ENCODE measurements around the gene ZNRF1. TPM values are rescaled to one million over a fixed set of nuclear protein-coding genes. Genes with fewer than 3 reads are reported as not detected.

Gene ZNRF1
- total RNA-seq, 1 donor from 2014 or later: 66.1 TPM

GRCh38 chr16:75042426-75043174, 43.8 kb downstream of the ZNRF1 start:
- H3K27ac Mint-ChIP-seq: peak overlapping the region; percentile 10
- H3K4me3 Mint-ChIP-seq (ENCODE audit: low read depth): no peak overlapping the region
- H3K27me3 Mint-ChIP-seq: no peaks in the 10 kb centered on the region
- TF ChIP-seq, protein P1, sequence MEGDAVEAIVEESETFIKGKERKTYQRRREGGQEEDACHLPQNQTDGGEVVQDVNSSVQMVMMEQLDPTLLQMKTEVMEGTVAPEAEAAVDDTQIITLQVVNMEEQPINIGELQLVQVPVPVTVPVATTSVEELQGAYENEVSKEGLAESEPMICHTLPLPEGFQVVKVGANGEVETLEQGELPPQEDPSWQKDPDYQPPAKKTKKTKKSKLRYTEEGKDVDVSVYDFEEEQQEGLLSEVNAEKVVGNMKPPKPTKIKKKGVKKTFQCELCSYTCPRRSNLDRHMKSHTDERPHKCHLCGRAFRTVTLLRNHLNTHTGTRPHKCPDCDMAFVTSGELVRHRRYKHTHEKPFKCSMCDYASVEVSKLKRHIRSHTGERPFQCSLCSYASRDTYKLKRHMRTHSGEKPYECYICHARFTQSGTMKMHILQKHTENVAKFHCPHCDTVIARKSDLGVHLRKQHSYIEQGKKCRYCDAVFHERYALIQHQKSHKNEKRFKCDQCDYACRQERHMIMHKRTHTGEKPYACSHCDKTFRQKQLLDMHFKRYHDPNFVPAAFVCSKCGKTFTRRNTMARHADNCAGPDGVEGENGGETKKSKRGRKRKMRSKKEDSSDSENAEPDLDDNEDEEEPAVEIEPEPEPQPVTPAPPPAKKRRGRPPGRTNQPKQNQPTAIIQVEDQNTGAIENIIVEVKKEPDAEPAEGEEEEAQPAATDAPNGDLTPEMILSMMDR (IDR thresholded peaks at IDR 0.05; ENCODE audit: unreplicated experiment): no peak
- H3K9me3 Mint-ChIP-seq (ENCODE audit: low read depth): peaks cover 4% of the 10 kb centered on the region
- H3K4me1 Mint-ChIP-seq (ENCODE audit: low read depth): peaks cover 13% of the 10 kb centered on the region
- no peak for DNase-seq (ENCODE audit: low spot score, unreplicated experiment)
- peaks cover 7% of the 10 kb centered on the region for H3K36me3 Mint-ChIP-seq (ENCODE audit: insufficient read depth)

DNA sequence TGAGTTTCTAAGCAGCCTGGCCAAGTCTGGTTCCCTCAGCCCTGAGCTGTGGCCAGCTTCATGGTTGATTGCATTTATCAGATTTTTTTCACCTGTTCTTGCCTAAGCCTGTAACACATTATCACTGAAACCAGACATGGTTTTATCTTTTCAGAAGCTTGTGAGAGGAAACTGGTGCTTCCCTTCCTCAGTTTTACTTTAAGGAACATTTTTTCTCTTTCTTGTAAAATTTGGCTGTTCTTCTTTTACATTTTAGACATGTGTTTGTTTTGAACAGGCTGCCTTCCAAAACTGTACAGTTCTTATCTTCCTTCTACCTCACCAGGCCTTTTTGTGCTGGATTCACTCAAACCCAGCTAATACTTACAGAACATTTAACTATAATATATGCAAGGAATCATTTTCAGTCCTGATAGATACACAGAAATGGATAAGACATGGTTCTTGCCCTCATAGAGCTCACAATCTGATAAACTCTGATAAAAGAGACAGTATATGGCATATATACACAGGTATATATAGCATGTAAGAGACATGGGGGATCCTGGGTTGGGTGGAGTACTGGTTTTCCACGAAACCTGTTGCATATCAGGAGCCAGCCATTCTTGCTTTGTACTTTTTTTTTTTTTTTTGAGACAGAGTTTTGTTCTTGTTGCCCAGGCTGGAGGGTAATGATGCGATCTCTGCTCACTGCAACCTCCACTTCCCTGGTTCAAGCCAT, 44.5 kb downstream of the ZNRF1 start:
- no peaks in the 10 kb centered on the region for H3K27me3 Mint-ChIP-seq
- H3K27ac Mint-ChIP-seq: peak overlapping the region; percentile 10
- DNase-seq (ENCODE audit: low spot score, unreplicated experiment): no peak
- no peaks in the 10 kb centered on the region for H3K9me3 Mint-ChIP-seq (ENCODE audit: low read depth)
- peaks cover 13% of the 10 kb centered on the region for H3K4me1 Mint-ChIP-seq (ENCODE audit: low read depth)
- no peak overlapping the region for H3K4me3 Mint-ChIP-seq (ENCODE audit: low read depth)
- TF ChIP-seq, protein P1 (IDR thresholded peaks at IDR 0.05; ENCODE audit: unreplicated experiment): no peak
- peaks cover 1% of the 10 kb centered on the region for H3K36me3 Mint-ChIP-seq (ENCODE audit: insufficient read depth)

- Mint-ChIP-seq H3K27ac (peak overlapping the region; percentile 3), H3K36me3 (ENCODE audit: insufficient read depth) (peaks cover 5% of the 10 kb centered on the region), H3K4me1 (ENCODE audit: low read depth) (peaks cover 13% of the 10 kb centered on the region), H3K4me3 (ENCODE audit: low read depth) (no peak overlapping the region), H3K27me3 (no peaks in the 10 kb centered on the region), H3K9me3 (ENCODE audit: low read depth) (peaks cover 4% of the 10 kb centered on the region)
- DNase-seq (ENCODE audit: low spot score, unreplicated experiment): no peak
- TF ChIP-seq, protein P1 (IDR thresholded peaks at IDR 0.05; ENCODE audit: unreplicated experiment): no peak
Measured at GRCh38 chr16:75044800-75045361, 46.1 kb downstream of the ZNRF1 start.

- H3K9me3 Mint-ChIP-seq (ENCODE audit: low read depth): peaks cover 5% of the 10 kb centered on the region
- peaks cover 13% of the 10 kb centered on the region for H3K4me1 Mint-ChIP-seq (ENCODE audit: low read depth)
- no peak overlapping the region for H3K4me3 Mint-ChIP-seq (ENCODE audit: low read depth)
- peaks cover 7% of the 10 kb centered on the region for H3K36me3 Mint-ChIP-seq (ENCODE audit: insufficient read depth)
- H3K27me3 Mint-ChIP-seq: no peaks in the 10 kb centered on the region
- no peak overlapping the region for H3K27ac Mint-ChIP-seq
- DNase-seq (ENCODE audit: low spot score, unreplicated experiment): no peak
- TF ChIP-seq, protein P1 (IDR thresholded peaks at IDR 0.05; ENCODE audit: unreplicated experiment): no peak
Measured at GRCh38 chr16:75045424-75045823, 46.6 kb downstream of the ZNRF1 start.

DNA sequence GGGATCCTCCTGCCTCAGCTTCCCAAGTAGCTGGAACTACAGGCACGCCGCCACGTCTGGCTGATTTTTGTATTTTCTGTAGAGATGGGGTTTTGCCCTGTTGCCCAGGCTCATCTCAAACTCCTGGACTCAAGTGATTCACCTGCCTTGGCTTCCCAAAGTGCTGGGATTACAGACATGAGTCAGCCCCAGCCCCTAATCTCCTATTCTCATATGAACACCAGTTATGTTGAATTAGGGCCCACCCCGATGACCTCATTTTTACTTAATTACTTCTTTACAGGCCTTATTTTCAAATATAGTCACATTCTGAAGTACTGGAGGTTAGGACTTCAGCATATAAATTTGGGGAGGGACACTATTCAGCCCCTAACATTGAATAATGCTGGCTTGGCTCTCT, 49.2 kb downstream of the ZNRF1 start:
- H3K27ac Mint-ChIP-seq: peak overlapping the region; percentile 18
- H3K4me3 Mint-ChIP-seq (ENCODE audit: low read depth): no peak overlapping the region
- no peaks in the 10 kb centered on the region for H3K27me3 Mint-ChIP-seq
- TF ChIP-seq, protein P1 (IDR thresholded peaks at IDR 0.05; ENCODE audit: unreplicated experiment): no peak
- H3K36me3 Mint-ChIP-seq (ENCODE audit: insufficient read depth): peaks cover 6% of the 10 kb centered on the region
- DNase-seq (ENCODE audit: low spot score, unreplicated experiment): no peak
- peaks cover 5% of the 10 kb centered on the region for H3K9me3 Mint-ChIP-seq (ENCODE audit: low read depth)
- H3K4me1 Mint-ChIP-seq (ENCODE audit: low read depth): peaks cover 10% of the 10 kb centered on the region
